Stimulated activated CD4-positive, alpha-beta T cell treated with anti-CD3 and anti-CD28 coated beads, Interleukin-12 subunit alpha, Interleukin-12 subunit beta, amount 100 ng/mL, for 24 hours (primary cell): ENCODE measurements around the gene LRRC56.

Experiments used
- DNase-seq, 2 experiments: peaks; one replicate each; pipeline ENCODE4 v3.0.0-alpha.2; 2020; ENCODE audit warnings: low read depth in 2 of 2

Gene LRRC56

GRCh38 chr11:575313-575995 lies 38.1 kb downstream of the LRRC56 start:
- no peak for DNase-seq

- DNase-seq = peak; percentile 88 to 92
Measured at GRCh38 chr11:575996-576768, 38.9 kb downstream of the LRRC56 start, which contains the start of gene PHRF1. PHRF1 (plus strand) TSS chr11:576470; CDS start chr11:581513, 5,043 bp downstream.

- no peak for DNase-seq
Measured at GRCh38 chr11:576811-577610, 39.7 kb downstream of the LRRC56 start.

- DNase-seq = no peak
Measured at GRCh38 chr11:577611-577894, 40.2 kb downstream of the LRRC56 start.

GRCh38 chr11:578276-579035 lies 41.1 kb downstream of the LRRC56 start:
- DNase-seq = no peak

DNA sequence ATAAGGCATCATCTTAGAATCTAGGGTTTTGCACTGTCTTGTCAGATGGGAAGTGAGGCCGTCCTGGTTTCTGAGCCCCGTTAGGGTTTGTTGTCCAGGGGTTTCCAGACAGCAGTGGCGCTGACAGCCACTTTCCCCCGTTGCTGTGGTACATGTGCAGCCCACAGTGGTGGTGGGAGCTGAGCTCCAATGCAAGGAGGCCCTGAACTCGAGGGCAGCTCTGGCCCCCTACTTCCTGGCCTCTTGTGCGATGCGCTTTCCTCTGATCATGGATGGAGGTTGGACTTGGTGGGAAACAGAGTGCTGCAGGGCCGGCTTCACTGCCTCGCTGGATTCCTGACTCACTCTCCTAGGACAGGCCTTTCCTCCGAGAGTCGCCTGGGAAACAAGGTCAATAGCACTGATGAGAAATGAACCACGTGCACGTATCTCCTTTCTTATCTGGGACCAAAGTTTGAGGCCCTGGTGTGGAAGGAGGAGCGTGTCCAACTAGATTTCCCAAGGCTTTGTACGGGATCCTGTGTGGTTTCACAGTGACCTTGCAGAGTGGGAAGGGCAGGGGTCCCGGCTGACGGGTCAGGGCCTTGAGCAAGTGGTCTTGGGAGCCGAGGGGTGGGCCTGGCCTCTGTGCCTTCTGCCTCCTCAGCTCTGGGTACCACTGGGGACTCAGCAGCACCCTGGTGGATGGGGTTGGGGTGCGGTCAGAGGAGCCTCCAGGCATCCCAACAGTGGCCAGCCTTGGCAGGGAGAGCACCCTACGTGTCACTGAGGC lies 42.7 kb downstream of the LRRC56 start:
- no peak for DNase-seq

DNA sequence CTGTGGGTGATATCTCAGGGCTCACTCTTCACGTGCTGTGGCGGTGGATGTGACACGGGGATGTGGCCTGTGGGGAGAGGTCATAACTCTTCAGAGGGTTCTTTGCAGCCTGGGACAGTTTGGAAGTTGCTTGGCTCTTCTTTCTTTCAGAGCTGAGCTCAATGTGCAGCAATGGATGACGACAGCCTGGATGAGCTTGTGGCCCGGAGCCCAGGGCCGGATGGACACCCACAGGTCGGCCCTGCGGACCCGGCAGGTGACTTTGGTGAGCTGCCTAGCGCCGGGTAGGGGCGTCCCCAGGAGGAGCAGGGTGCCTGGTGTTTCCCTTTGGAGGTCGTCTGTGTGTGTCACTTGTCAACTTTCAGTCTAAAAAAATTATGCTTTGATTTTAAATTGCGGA lies 44.0 kb downstream of the LRRC56 start:
- DNase-seq = no peak

DNA sequence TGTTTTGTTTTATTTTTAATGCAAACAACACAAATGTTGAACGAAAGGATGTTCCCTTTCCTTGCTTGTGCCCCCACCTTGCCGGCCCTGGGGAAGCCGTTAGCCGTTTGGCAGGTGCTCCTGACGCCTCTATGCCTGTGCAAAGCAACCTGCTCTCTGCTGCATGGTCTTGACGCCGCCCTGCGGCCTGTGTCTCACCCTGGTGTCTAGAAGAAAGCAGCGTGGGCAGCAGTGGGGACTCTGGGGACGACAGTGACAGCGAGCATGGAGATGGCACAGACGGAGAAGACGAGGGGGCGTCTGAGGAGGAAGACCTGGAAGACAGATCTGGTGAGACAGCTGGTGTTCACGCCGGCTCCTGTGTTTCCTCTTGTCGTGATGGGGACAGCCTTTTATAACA lies 44.4 kb downstream of the LRRC56 start:
- DNase-seq = no peak

- DNase-seq = no peak
Measured at GRCh38 chr11:584287-584686, 47.0 kb downstream of the LRRC56 start.

DNA sequence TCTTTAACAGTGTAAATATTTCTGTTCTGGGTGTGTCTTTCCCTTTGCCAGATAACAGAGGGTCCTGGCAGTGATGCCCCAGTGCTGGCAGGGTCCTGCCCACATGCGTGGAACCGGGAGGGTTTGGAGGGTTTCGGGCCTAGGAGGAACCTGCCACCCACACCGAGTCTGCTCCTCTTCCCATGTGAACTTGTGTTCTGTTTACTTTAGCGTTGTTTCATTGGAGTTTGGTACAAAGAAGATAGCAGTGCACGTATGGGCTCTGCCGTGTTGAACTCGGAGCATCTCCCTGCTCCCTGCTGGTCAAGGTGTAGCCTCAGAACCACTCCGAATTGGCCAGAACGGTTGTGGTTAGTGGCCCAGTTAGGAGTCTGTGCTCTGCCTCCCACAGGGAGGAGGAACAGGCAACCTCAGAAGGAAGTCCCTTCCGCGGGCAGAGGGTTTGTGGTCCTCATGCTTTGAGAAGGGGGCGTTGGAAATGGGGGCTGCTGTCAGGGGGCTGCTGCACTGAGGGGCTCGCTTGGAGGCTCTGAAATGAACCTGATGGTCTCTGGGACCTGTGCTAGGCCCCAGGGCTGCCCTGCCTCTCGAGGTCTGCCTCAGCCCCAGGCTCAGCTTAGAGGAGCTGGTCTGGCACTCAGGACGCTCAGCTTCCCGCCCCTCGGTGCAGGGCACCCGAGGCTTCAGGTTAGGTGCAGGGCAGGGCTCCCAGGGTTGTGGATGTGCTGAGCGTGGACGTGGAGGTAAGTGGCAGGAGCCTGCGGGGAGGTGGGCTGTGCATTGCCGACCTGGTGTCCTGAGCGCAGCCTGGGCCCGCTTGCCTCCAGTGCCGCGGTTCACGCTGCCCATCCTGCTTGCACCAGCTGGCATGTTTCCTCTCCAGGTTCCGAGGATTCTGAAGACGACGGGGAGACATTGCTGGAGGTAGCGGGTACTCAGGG lies 49.3 kb downstream of the LRRC56 start:
- DNase-seq = no peak

GRCh38 chr11:587546-587945 lies 50.2 kb downstream of the LRRC56 start:
- no peak for DNase-seq

- peak; percentile 31 to 39 for DNase-seq
Measured at GRCh38 chr11:587978-588380, 50.7 kb downstream of the LRRC56 start.

- DNase-seq = no peak
Measured at GRCh38 chr11:589798-590197, 52.5 kb downstream of the LRRC56 start.

- DNase-seq = no peak
Measured at GRCh38 chr11:590997-591396, 53.7 kb downstream of the LRRC56 start.

GRCh38 chr11:592501-592900 lies 55.2 kb downstream of the LRRC56 start:
- DNase-seq = no peak

DNA sequence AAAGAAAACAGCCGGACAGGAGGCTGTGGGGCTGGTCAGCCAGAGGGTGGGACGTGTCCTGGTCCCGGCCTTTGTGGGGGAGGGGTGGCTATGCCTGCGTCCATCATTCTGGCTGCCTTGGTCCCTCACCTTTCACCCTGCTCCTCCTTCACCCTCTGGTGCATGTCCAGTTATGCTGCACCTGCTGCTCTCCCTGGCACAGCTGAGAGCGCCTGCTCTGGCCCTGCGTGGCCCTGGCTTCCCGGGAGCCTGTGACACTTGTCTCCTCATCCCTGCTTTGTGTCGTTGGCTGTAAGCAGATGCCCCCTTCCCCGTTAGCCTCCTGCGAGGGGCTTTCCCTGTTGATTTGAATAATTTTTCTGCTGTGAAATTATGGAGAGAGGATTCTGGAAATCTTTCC lies 55.6 kb downstream of the LRRC56 start:
- DNase-seq = no peak

GRCh38 chr11:593347-593746 lies 56.0 kb downstream of the LRRC56 start:
- DNase-seq = no peak

DNA sequence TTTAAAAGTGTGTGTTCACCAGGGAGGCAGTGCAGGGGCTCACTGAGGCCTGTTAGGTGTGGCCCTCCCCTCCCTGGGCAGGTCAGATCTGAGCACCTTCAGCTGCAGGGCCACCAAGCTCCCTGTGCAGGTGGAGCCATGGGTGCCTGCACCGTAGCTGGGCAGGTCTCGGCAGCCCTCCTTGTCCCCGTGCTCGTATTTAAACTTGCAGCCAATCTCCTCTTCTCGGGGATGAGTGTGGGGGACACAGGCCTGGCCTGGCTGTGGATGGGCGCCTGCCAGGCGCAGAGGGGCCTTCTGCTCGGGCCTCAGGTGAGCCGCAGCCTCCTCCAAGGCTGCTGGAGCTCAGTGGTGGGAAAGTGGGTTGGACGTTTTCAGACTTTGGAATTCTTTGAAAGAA lies 58.1 kb downstream of the LRRC56 start:
- DNase-seq = no peak

GRCh38 chr11:596374-596773 lies 59.0 kb downstream of the LRRC56 start:
- no peak for DNase-seq

GRCh38 chr11:597166-597725 lies 59.9 kb downstream of the LRRC56 start:
- no peak for DNase-seq
